GM23248 (cell line): ENCODE data around the gene FLT1.

Source experiments
- EZH2 ChIP-seq: fragments of 200-600 bp; sonication (generic); IDR thresholded peaks from 2 replicates; pipeline ENCODE4 v1.6.1; 2018; ENCODE audit warnings: antibody characterized with exemption, mild to moderate bottlenecking; ENCODE audit not compliant: insufficient read depth, poor library complexity, severe bottlenecking
- EZH2phosphoT487 ChIP-seq: fragments of 200-600 bp; sonication (generic); IDR thresholded peaks from 2 replicates; pipeline ENCODE4 v1.6.1; 2018; ENCODE audit warnings: antibody characterized with exemption, moderate library complexity, mild to moderate bottlenecking, low read depth; ENCODE audit not compliant: insufficient read depth

- TF ChIP-seq EZH2 (no peak), EZH2phosphoT487 (no peak)
Measured at GRCh38 chr13:28282451-28282850, 212.5 kb downstream of the FLT1 start.
